ENCODE results near the gene PPP3CA.
"Not testable (repeated sequence)": the region's sequence is repeated elsewhere in the genome, so short reads cannot be mapped to it uniquely, and the experiment has no call there.

Gene PPP3CA

DNA sequence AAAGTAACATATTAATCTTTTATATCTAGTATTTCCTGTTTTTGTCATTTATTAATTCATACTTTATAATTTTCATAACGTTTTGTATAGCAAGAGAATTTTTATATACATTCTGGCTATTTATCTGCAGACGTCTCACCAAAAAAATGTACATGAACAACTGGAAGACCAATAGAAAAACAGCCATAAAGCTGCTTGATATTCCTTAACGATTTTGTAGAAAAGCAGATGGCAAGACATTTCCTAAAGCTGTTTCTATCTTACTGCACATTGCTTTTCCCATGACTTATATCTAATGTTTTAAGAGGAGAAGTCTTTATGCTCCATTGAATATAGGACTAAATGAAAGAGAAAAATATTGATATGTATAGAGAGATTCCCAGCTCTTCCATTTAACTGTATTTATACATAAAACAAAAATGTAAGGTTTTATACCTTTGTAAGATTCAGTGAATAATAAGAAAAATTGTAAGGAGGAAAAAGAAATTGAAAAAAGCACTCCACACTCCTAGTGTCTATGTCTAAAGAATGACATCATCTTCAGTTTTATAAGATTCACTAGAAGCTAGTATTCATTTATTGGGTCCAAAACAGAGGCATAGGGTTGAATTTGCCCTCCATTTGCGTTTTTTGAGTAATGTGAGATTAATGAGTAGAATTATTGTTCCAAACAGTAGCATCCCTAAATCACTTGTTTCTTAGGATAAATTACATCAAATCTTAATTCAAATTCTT lies 248.5 kb downstream of the PPP3CA start:
- H3K4me3 ChIP-seq (ENCODE audit: low read depth, low read length) = no peak overlapping the region
- ChIA-PET CTCF (no interaction called here), POLR2A (no interaction called here)
- DNase-seq (ENCODE audit: low read depth, low spot score) = no peak
- no peak for TF ChIP-seq CTCF (IDR thresholded peaks at IDR 0.05; ENCODE audit: insufficient read depth, low read length, missing control alignments)

- DNase-seq (ENCODE audit: low read depth, low spot score); POLR2A ChIA-PET; CTCF ChIA-PET; H3K4me3 ChIP-seq (ENCODE audit: low read depth, low read length): not testable (repeated sequence)
These were observed 254.7 kb downstream of the PPP3CA start for GRCh38 chr4:101092609-101093008.

DNA sequence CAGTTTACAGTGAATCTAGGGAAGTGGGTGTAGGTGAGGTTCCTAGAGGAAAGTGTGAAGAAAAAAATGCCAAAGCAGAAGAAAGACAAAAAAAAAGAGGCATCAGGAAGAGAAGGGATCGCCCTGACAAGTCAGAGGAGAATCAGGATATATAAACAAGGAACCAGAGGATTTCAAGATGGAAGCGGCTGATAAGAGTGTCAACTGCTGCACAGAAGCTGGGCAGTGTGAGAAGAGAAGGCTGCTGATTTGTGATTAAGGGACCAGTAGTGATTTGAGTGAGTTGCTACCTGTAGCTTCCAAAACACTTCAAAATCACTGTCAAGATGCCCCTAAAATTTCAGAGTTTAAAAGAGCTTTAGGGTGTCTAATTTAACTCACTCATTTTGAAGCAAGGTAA lies 258.2 kb downstream of the PPP3CA start:
- no peak overlapping the region for H3K4me3 ChIP-seq (ENCODE audit: low read depth, low read length)
- no peak for DNase-seq (ENCODE audit: low read depth, low spot score)
- TF ChIP-seq CTCF (IDR thresholded peaks at IDR 0.05; ENCODE audit: insufficient read depth, low read length, missing control alignments) = no peak
- ChIA-PET POLR2A (no interaction called here), CTCF (no interaction called here)

DNA sequence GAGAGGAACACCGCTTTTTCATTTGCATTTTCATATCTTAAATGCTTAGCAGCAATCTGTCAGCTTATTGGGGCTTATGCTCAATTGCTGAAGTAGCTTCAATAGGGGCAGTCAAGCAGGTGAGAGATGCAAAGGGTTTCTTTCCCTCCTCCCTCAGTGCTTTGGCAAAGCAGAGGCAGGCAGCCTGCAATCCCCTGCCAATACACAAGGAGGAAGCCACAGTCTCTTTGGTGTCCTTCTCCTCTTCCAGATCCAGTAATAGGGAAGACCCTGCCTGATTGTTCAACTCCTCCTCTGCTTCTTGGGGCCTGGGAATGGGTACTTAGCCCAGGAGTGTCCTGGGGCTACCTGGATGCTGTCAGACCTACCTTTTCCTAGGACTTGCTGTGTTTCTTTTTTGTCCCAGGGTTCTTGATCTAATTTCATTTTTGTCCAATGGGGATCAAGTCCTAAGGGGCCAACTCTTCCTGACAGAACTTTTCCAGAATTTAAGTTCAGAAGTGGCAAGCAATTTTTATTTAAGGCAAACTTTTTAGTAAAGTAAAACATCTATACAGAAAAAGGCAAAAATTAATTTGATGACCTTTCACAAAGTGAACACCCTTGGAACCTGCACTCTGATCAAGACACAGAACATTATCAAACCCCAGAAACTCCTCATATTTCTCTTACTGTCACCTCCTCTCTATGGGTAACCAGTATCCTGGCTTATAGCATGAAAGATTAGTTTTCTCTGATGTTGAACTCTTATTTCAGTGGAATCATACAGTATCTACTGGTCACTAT lies 260.3 kb downstream of the PPP3CA start:
- ChIA-PET POLR2A (no interaction called here), CTCF (no interaction called here)
- TF ChIP-seq CTCF (IDR thresholded peaks at IDR 0.05; ENCODE audit: insufficient read depth, low read length, missing control alignments) = no peak

DNA sequence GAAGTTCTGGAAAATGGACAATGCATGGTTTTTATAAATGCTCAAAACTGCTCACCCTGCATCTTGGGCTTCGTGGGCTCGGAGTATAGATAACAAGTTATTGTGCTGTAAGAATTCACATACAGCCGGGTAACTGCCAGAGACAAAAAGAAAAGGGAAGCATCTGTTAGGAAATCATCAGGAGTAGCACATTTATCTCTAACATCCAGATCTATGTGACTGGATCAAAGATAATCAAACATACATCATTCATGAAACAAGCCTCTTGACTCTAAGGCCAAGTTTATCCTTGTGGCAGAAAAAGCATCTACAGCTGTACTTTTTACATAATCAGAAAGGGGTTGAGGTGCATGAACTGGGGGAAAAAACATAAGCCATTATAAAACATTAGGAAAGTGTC lies 264.2 kb downstream of the PPP3CA start:
- TF ChIP-seq CTCF (IDR thresholded peaks at IDR 0.05; ENCODE audit: insufficient read depth, low read length, missing control alignments) = no peak
- CTCF ChIA-PET = no interaction called here
- no peak overlapping the region for H3K4me3 ChIP-seq (ENCODE audit: low read depth, low read length)
- POLR2A ChIA-PET = no interaction called here
- no peak for DNase-seq (ENCODE audit: low read depth, low spot score)

More for the DNA sequence above, 260.3 kb downstream of the PPP3CA start:
- H3K4me3 ChIP-seq (ENCODE audit: low read depth, low read length) = no peak overlapping the region
- no peak for DNase-seq (ENCODE audit: low read depth, low spot score)

- CTCF ChIA-PET = no interaction called here
- no peak for DNase-seq (ENCODE audit: low read depth, low spot score)
- H3K4me3 ChIP-seq (ENCODE audit: low read depth, low read length) = no peak overlapping the region
- POLR2A ChIA-PET = no interaction called here
- TF ChIP-seq CTCF (IDR thresholded peaks at IDR 0.05; ENCODE audit: insufficient read depth, low read length, missing control alignments) = no peak
These were observed 265.5 kb downstream of the PPP3CA start for GRCh38 chr4:101081695-101082369.
